IMR-90 (cell line): ENCODE results near the gene MTX3. TPM values are rescaled to one million over a fixed set of nuclear protein-coding genes. Genes with fewer than 3 reads are reported as not detected.

Experiments
- ATAC-seq: fragments of 200-7000 bp; cut with Tn5 transposase; 2 replicates; pipeline ENCODE4 v1.9.1; 2020; ENCODE audit warnings: low read depth, mild to moderate bottlenecking, moderate library complexity
- BruUV-seq: library from RNA; stranded (reverse); fragments of 400-500 nt; replicated peaks from 2 replicates; lab custom pipeline; 2021; lab: Mats Ljungman, UMichigan
- CTCF ChIA-PET: fragments of 300-600 bp; formaldehyde crosslinking; extraction: SDS; loops from one replicate; lab custom pipeline; 2021; ENCODE audit warnings: antibody characterized with exemption; lab: Yijun Ruan, JAX
- POLR2A ChIA-PET: fragments of 300-600 bp; sonication (Branson Sonifier 250); formaldehyde crosslinking; loops from one replicate; lab custom pipeline; 2022; ENCODE audit warnings: antibody characterized with exemption; ENCODE audit not compliant: unreplicated experiment; lab: Charles Lee
- DNase-seq: peaks from one replicate; pipeline ENCODE4 v3.0.0; 2013
- H2AFZ ChIP-seq: replicated peaks from 2 replicates; pipeline ENCODE3; 2013; ENCODE audit warnings: low read length, mild to moderate bottlenecking; ENCODE audit not compliant: poor library complexity
- H2AK5ac ChIP-seq: 2 replicates; pipeline ENCODE4 v1.6.1; 2013; ENCODE audit warnings: low read depth, low read length, inconsistent platforms
- H2AK9ac ChIP-seq: replicated peaks from 2 replicates; pipeline ENCODE3; 2013; ENCODE audit warnings: mild to moderate bottlenecking, low read depth, low read length, moderate library complexity; ENCODE audit not compliant: poor library complexity
- H2BK120ac ChIP-seq: 2 replicates; pipeline ENCODE4 v1.6.1; 2013; ENCODE audit warnings: low read depth, low read length, inconsistent platforms
- H2BK15ac ChIP-seq: 3 replicates; pipeline ENCODE4 v1.6.1; 2013; ENCODE audit warnings: low read depth, low read length, inconsistent platforms
- H2BK20ac ChIP-seq: 2 replicates; pipeline ENCODE4 v1.6.1; 2013; ENCODE audit warnings: low read depth, mild to moderate bottlenecking, inconsistent platforms, low read length, moderate library complexity
- H2BK5ac ChIP-seq: 2 replicates; pipeline ENCODE4 v1.6.1; 2013; ENCODE audit warnings: mild to moderate bottlenecking, low read depth, low read length, inconsistent platforms; ENCODE audit not compliant: poor library complexity, severe bottlenecking
- H3K14ac ChIP-seq: replicated peaks from 2 replicates; pipeline ENCODE4 v1.6.1; 2013; ENCODE audit warnings: low read depth, low read length, inconsistent platforms
- H3K18ac ChIP-seq: 2 replicates; pipeline ENCODE4 v1.6.1; 2013; ENCODE audit warnings: low read depth, low read length, control low read depth
- H3K23ac ChIP-seq: 2 replicates; pipeline ENCODE4 v1.6.1; 2013; ENCODE audit warnings: low read depth, low read length, inconsistent platforms
- H3K27ac ChIP-seq: 2 replicates; pipeline ENCODE4 v1.5.1; 2013; ENCODE audit warnings: mild to moderate bottlenecking, control low read depth, low read length; ENCODE audit not compliant: insufficient read depth
- H3K27me3 ChIP-seq: 2 replicates; pipeline ENCODE4 v1.6.1; 2013; ENCODE audit warnings: low read length; ENCODE audit not compliant: control insufficient read depth, insufficient read depth
- H3K36me3 ChIP-seq: 2 replicates; pipeline ENCODE4 v1.6.1; 2013; ENCODE audit warnings: low read length, mixed read lengths; ENCODE audit not compliant: control insufficient read depth, insufficient read depth
- H3K4ac ChIP-seq: 2 replicates; pipeline ENCODE4 v1.6.1; 2013; ENCODE audit warnings: low read depth, low read length, inconsistent platforms
- H3K4me1 ChIP-seq: 2 replicates; pipeline ENCODE4 v1.6.1; 2013; ENCODE audit warnings: low read length, mixed read lengths; ENCODE audit not compliant: control insufficient read depth, insufficient read depth
- H3K4me2 ChIP-seq: 2 replicates; pipeline ENCODE4 v1.6.1; 2013; ENCODE audit warnings: low read depth, mild to moderate bottlenecking, control low read depth, low read length, moderate library complexity
- H3K4me3 ChIP-seq: 2 replicates; pipeline ENCODE4 v1.5.1; 2013; ENCODE audit warnings: low read depth, mild to moderate bottlenecking, control low read depth, low read length, moderate library complexity; ENCODE audit not compliant: insufficient read depth
- H3K56ac ChIP-seq: 2 replicates; pipeline ENCODE4 v1.6.1; 2013; ENCODE audit warnings: low read length, inconsistent platforms; ENCODE audit not compliant: insufficient read depth; ENCODE audit errors: extremely low read depth
- H3K79me1 ChIP-seq, 2 experiments: 2 replicates each; pipeline ENCODE4 v1.6.1; 2013; ENCODE audit warnings: low read length in 2 of 2, inconsistent platforms in 1 of 2, low read depth in 1 of 2
- H3K9ac ChIP-seq: 2 replicates; pipeline ENCODE4 v1.6.1; 2013; ENCODE audit warnings: low read depth, low read length, control low read depth
- H3K9me1 ChIP-seq: 2 replicates; pipeline ENCODE4 v1.6.1; 2013; ENCODE audit warnings: low read length, inconsistent platforms; ENCODE audit not compliant: insufficient read depth
- H3K9me3 ChIP-seq: 2 replicates; pipeline ENCODE4 v1.6.1; 2013; ENCODE audit warnings: low read length; ENCODE audit not compliant: control insufficient read depth, insufficient read depth
- H4K20me1 ChIP-seq: 2 replicates; pipeline ENCODE4 v1.6.1; 2013; ENCODE audit warnings: low read length, inconsistent platforms; ENCODE audit not compliant: insufficient read depth
- H4K5ac ChIP-seq: 2 replicates; pipeline ENCODE4 v1.6.1; 2013; ENCODE audit warnings: mild to moderate bottlenecking, low read depth, low read length, control low read depth
- H4K8ac ChIP-seq, 2 experiments: 2 replicates each; pipeline ENCODE4 v1.6.1; 2013; ENCODE audit warnings: low read depth in 2 of 2, low read length in 2 of 2, control low read depth in 1 of 2, inconsistent platforms in 1 of 2
- H4K91ac ChIP-seq: 2 replicates; pipeline ENCODE4 v1.6.1; 2013; ENCODE audit warnings: low read depth, low read length, inconsistent platforms; ENCODE audit not compliant: insufficient read depth
- BHLHE40 ChIP-seq: fragments of 150-350 bp; IDR thresholded peaks from 2 replicates; pipeline ENCODE4 v1.6.1; 2016; ENCODE audit warnings: mild to moderate bottlenecking, low read depth, low read length
- CEBPB ChIP-seq: IDR thresholded peaks from 2 replicates; pipeline ENCODE4 v1.6.1; 2012; ENCODE audit warnings: low read depth, low read length, improper control_type of control experiment
- CHD1 ChIP-seq: IDR thresholded peaks from 2 replicates; pipeline ENCODE4 v1.6.1; 2012; ENCODE audit warnings: low read depth, low read length, improper control_type of control experiment
- CTCF ChIP-seq: conservative IDR thresholded peaks from 2 replicates; pipeline ENCODE4 v1.5.1; 2012; ENCODE audit warnings: mild to moderate bottlenecking, low read depth, low read length, improper control_type of control experiment
- ELK1 ChIP-seq: fragments of 150-350 bp; IDR thresholded peaks from 2 replicates; pipeline ENCODE4 v1.6.1; 2016; ENCODE audit warnings: low read depth, mild to moderate bottlenecking, low read length, moderate library complexity, borderline replicate concordance
- FOS ChIP-seq: fragments of 150-350 bp; IDR thresholded peaks from 2 replicates; pipeline ENCODE4 v1.6.1; 2016; ENCODE audit warnings: low read depth, low read length
- MAFK ChIP-seq: IDR thresholded peaks from 2 replicates; pipeline ENCODE4 v1.6.1; 2012; ENCODE audit warnings: low read depth, low read length, improper control_type of control experiment
- MAZ ChIP-seq: IDR thresholded peaks from 2 replicates; pipeline ENCODE4 v1.6.1; 2012; ENCODE audit warnings: low read depth, mild to moderate bottlenecking, low read length, improper control_type of control experiment, moderate library complexity, borderline replicate concordance
- MXI1 ChIP-seq: IDR thresholded peaks from 2 replicates; pipeline ENCODE4 v1.6.1; 2012; ENCODE audit warnings: low read depth, mild to moderate bottlenecking, low read length, moderate library complexity, borderline replicate concordance
- NFE2L2 ChIP-seq: fragments of 150-350 bp; IDR thresholded peaks from 2 replicates; pipeline ENCODE4 v1.6.1; 2016; ENCODE audit warnings: low read depth, mild to moderate bottlenecking, low read length
- POLR2A ChIP-seq: IDR thresholded peaks from 2 replicates; pipeline ENCODE4 v1.6.1; 2012; ENCODE audit warnings: mild to moderate bottlenecking, low read depth, low read length
- RAD21 ChIP-seq: IDR thresholded peaks from 2 replicates; pipeline ENCODE4 v1.6.1; 2012; ENCODE audit warnings: low read length, improper control_type of control experiment
- RCOR1 ChIP-seq: IDR thresholded peaks from 2 replicates; pipeline ENCODE4 v1.6.1; 2012; ENCODE audit warnings: mild to moderate bottlenecking, low read length, improper control_type of control experiment; ENCODE audit not compliant: insufficient replicate concordance
- RFX5 ChIP-seq: IDR thresholded peaks from 2 replicates; pipeline ENCODE4 v1.8.0; 2012; ENCODE audit warnings: low read depth, mild to moderate bottlenecking, low read length, moderate library complexity
- SMC3 ChIP-seq: fragments of 150-350 bp; IDR thresholded peaks from 2 replicates; pipeline ENCODE4 v1.6.1; 2016; ENCODE audit warnings: low read depth, mild to moderate bottlenecking, antibody characterized with exemption, low read length, moderate library complexity
- USF2 ChIP-seq: fragments of 150-350 bp; IDR thresholded peaks from 2 replicates; pipeline ENCODE4 v1.6.1; 2017; ENCODE audit warnings: mild to moderate bottlenecking, antibody characterized with exemption, low read length, low read depth
- whole genome bisulfite sequencing, 2 experiments: methylation state at CpG; one replicate each; pipeline versions ENCODE4 v1.1.5 to v1.1.7; 2013; ENCODE audit warnings: missing lambda C conversion rate in 2 of 2; ENCODE audit not compliant: insufficient read length in 1 of 2; ENCODE audit errors: extremely low coverage in 2 of 2; 5-methylcytosine and 5-hydroxymethylcytosine counted together
- dilution Hi-C: fragments of 300-500 bp; cut with HindIII; formaldehyde crosslinking; loops from one replicate; pipeline ENCODE4 v1.14.3; 2018; ENCODE audit warnings: low sequenced_read_pairs; ENCODE audit not compliant: unreplicated experiment
- in situ Hi-C: fragments of 300-500 bp; cut with MboI; formaldehyde crosslinking; loops from 3 replicates; pipeline ENCODE4 v1.14.3; 2019; ENCODE audit warnings: low sequenced_read_pairs, inconsistent platforms, mixed read lengths
- intact Hi-C: fragments of 100-400 bp; cut with micrococcal nuclease; formaldehyde crosslinking; loops from 2 replicates; pipeline ENCODE4 v1.10.0; 2022
- polyA plus RNA-seq, 3 experiments: library from polyadenylated mRNA; depleted of rRNA; stranded (reverse); fragments of >200 nt; gene quantifications; 2 replicates each; pipeline ENCODE4 v1.2.3, GENCODE V29; 2012; ENCODE audit warnings: low replicate concordance in 1 of 3
- total RNA-seq: library from RNA; depleted of rRNA; stranded (reverse); fragments of >200 nt; gene quantifications from 2 replicates; pipeline ENCODE4 v1.2.3, GENCODE V29; 2012

The MTX3 gene
- total and polyA plus RNA-seq, 2 of the 4 experiments (the other 2 are of a cell fraction), result 6.6 to 12.7 TPM

GRCh38 chr5:80034559-80034958 lies 43.5 kb upstream of the MTX3 start:
- no peak overlapping the region for H2BK5ac ChIP-seq
- no peak overlapping the region for H2BK20ac ChIP-seq
- no peak overlapping the region for H3K18ac ChIP-seq
- no peaks in the 10 kb centered on the region for H3K36me3 ChIP-seq
- in situ Hi-C loops (no loop called here), intact Hi-C loops (no loop called here), dilution Hi-C loops (no loop called here)
- no peak for ATAC-seq
- WGBS, 2 experiments, result 26% methylated on average over 3 of the region's 8 CpGs; no CpG with 5 or more reads in 1 of the 2 experiments
- no peak overlapping the region for H4K91ac ChIP-seq
- no peak for DNase-seq
- H3K4me3 ChIP-seq, result no peak overlapping the region
- no peak overlapping the region for H2BK120ac ChIP-seq
- H3K9me1 ChIP-seq, result no peaks in the 10 kb centered on the region
- no peak overlapping the region for H4K5ac ChIP-seq
- POLR2A ChIA-PET, result no interaction called here
- no peak overlapping the region for H2AK5ac ChIP-seq
- H3K56ac ChIP-seq, result no peak overlapping the region
- H3K4me1 ChIP-seq, result no peaks in the 10 kb centered on the region
- H2AFZ ChIP-seq, result no peak overlapping the region
- CTCF ChIA-PET, result no interaction called here
- BruUV-seq, result no TSS peak
- peaks cover 54% of the 10 kb centered on the region for H3K27me3 ChIP-seq
- no peak for TF ChIP-seq MAZ
- no peak for TF ChIP-seq MXI1
- TF ChIP-seq USF2, result no peak
- TF ChIP-seq ELK1, result no peak
- no peak for TF ChIP-seq RAD21
- no peak for TF ChIP-seq SMC3
- no peak for TF ChIP-seq RFX5
- no peak for TF ChIP-seq FOS
- no peak for TF ChIP-seq CHD1
- TF ChIP-seq CEBPB, result no peak
- no peak for TF ChIP-seq MAFK
- no peak for TF ChIP-seq POLR2A
- TF ChIP-seq CTCF, result no peak
- TF ChIP-seq NFE2L2, result no peak
- no peak for TF ChIP-seq RCOR1
- TF ChIP-seq BHLHE40, result no peak
- no peak overlapping the region for H3K27ac ChIP-seq
- H3K4ac ChIP-seq, result no peak overlapping the region
- H3K23ac ChIP-seq, result no peak overlapping the region
- no peak overlapping the region for H4K8ac ChIP-seq
- H3K9ac ChIP-seq, result no peak overlapping the region
- H3K4me2 ChIP-seq, result no peak overlapping the region; the same call in 1 of the 2 replicates
- H2BK15ac ChIP-seq, result no peak overlapping the region
- no peaks in the 10 kb centered on the region for H3K79me1 ChIP-seq
- H3K9me3 ChIP-seq, result no peaks in the 10 kb centered on the region; the same call in 1 of the 2 replicates
- no peak overlapping the region for H3K14ac ChIP-seq
- no peak overlapping the region for H2AK9ac ChIP-seq
- no peaks in the 10 kb centered on the region for H4K20me1 ChIP-seq
